ENCODE measurements around the gene NKD1. TPM values are rescaled to one million over a fixed set of nuclear protein-coding genes. Genes with fewer than 3 reads are reported as not detected.

NKD1 gene
- total and polyA plus RNA-seq, 2 donors (not counting 1 experiment from before 2014, with no cell fraction given): 0.16 to 1.9 TPM

DNA sequence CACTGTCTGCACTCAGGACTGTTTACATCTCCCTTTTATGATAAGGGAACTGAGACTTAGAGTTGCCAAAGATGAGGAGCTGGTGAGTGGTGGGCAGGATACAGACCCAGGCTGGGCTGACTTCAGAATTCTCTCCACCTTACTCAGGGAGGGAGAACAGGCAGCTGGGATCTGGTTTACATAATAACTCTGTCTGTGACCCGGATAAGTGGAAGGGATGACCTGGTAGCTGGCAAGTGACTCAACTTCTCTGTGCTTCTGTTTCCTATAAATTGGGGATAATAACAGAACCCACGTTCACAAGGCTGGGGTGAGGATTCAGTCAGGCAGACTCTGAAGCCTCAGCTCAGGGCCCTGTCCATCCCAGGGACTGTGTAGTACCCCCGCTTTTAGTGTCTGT, 130.3 kb downstream of the NKD1 start:
- peaks cover 0 to 11% (median 0%) of the 10 kb centered on the region in 3 donors for H3K9me3 ChIP-seq (ENCODE audit: control extremely low read depth in 1 of 3, control insufficient read depth in 2 of 3, insufficient read depth in 1 of 3, low read length in 2 of 3)
- Mint-ChIP-seq H3K9me3 (ENCODE audit: insufficient read depth) (peaks cover 2% of the 10 kb centered on the region), H3K4me3 (peak overlapping the region; percentile 36), H3K27ac (peak overlapping the region; percentile 43), H3K27me3 (no peaks in the 10 kb centered on the region), H3K4me1 (peaks cover 48% of the 10 kb centered on the region)
- peak overlapping the region; percentile 93 for H3K4me2 ChIP-seq (replicated peaks; ENCODE audit: low read depth, low read length, poor library complexity, severe bottlenecking)
- POLR2A ChIA-PET: interaction anchor here (0.6 to 1.3 kb wide), 2 partner anchors 64 to 122 kb away, joined by 3 to 5 read pairs; no protein-coding TSS in a partner anchor
- CTCF ChIA-PET: interaction anchor here (0.6 to 12.4 kb wide), 6 partner anchors 12 to 309 kb away, joined by 3 to 154 read pairs (median 7); partner anchors contain the start of gene BRD7
- H3K4me1 ChIP-seq (ENCODE audit: control insufficient read depth in 2 of 2, insufficient read depth in 2 of 2, low read length in 2 of 2): peaks cover 49 to 50% of the 10 kb centered on the region in 2 donors
- H3K27ac ChIP-seq (ENCODE audit: low read length in 2 of 2): peak overlapping the region in 1 of 2 donors; percentile 95
- H3K9ac ChIP-seq (ENCODE audit: low read length): no peak overlapping the region
- 89% methylated on average over 3 of the region's 3 CpGs for WGBS (ENCODE audit: insufficient coverage)
- intact Hi-C loops (cut with micrococcal nuclease): no loop called here
- peaks cover 55% of the 10 kb centered on the region for H3K79me2 ChIP-seq (ENCODE audit: control insufficient read depth, insufficient read depth, low read length)
- no peaks in the 10 kb centered on the region for H3K27me3 ChIP-seq (replicated peaks in 1 of 4; ENCODE audit: control extremely low read depth in 1 of 4, control insufficient read depth in 3 of 4, insufficient read depth in 4 of 4, low read length in 3 of 4)
- H3K36me3 ChIP-seq (replicated peaks in 1 of 2; ENCODE audit: control extremely low read depth in 1 of 2, control insufficient read depth in 1 of 2, extremely low read depth in 1 of 2, insufficient read depth in 2 of 2, low read length in 1 of 2): peaks cover 3 to 60% of the 10 kb centered on the region in 2 experiments
- H4K20me1 ChIP-seq (ENCODE audit: control insufficient read depth, insufficient read depth, low read length, poor library complexity, severe bottlenecking): peaks cover 20% of the 10 kb centered on the region
- TF ChIP-seq EZH2 (IDR thresholded peaks at IDR 0.05; ENCODE audit: borderline replicate concordance, insufficient read depth, low read depth, low read length, poor library complexity, severe bottlenecking): no peak
- TF ChIP-seq, protein P1, sequence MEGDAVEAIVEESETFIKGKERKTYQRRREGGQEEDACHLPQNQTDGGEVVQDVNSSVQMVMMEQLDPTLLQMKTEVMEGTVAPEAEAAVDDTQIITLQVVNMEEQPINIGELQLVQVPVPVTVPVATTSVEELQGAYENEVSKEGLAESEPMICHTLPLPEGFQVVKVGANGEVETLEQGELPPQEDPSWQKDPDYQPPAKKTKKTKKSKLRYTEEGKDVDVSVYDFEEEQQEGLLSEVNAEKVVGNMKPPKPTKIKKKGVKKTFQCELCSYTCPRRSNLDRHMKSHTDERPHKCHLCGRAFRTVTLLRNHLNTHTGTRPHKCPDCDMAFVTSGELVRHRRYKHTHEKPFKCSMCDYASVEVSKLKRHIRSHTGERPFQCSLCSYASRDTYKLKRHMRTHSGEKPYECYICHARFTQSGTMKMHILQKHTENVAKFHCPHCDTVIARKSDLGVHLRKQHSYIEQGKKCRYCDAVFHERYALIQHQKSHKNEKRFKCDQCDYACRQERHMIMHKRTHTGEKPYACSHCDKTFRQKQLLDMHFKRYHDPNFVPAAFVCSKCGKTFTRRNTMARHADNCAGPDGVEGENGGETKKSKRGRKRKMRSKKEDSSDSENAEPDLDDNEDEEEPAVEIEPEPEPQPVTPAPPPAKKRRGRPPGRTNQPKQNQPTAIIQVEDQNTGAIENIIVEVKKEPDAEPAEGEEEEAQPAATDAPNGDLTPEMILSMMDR (IDR thresholded peaks at IDR 0.05): no peak
- H2AFZ ChIP-seq (ENCODE audit: insufficient read depth, low read depth, low read length, poor library complexity, severe bottlenecking): no peak overlapping the region
- no peak overlapping the region for H3K4me3 ChIP-seq (ENCODE audit: control extremely low read depth in 1 of 5, extremely low read depth in 1 of 5, insufficient read depth in 1 of 5, low read depth in 2 of 5, low read length in 4 of 5)
- ATAC-seq (ENCODE audit: low read depth) (no peak), DNase-seq (no peak)

DNA sequence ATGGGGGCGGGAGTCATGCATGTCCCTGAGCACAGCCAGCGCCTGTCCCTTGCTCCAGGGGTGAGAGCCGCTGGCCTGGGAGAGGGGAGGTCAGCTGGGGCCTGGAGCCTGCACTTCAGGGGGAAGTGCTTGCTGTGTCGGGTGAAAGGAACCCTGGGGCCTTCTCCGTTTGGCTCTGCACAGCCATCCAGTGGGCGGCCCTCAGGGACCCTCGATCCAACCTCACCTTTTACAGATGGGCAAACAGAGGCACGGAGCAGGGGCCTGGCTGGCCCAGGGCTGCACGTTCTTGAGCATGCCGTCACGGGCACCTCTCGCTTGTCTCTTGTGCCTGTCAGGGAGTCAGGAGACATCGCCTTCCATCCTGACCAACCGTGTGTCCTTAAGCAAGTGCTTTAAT, 131.1 kb downstream of the NKD1 start:
- Histone ChIP-seq H3K27me3 (replicated peaks in 1 of 4; ENCODE audit: control extremely low read depth in 1 of 4, control insufficient read depth in 3 of 4, insufficient read depth in 4 of 4, low read length in 3 of 4) (no peaks in the 10 kb centered on the region), H3K4me3 (ENCODE audit: control extremely low read depth in 1 of 5, extremely low read depth in 1 of 5, insufficient read depth in 1 of 5, low read depth in 2 of 5, low read length in 4 of 5) (no peak overlapping the region), H2AFZ (ENCODE audit: insufficient read depth, low read depth, low read length, poor library complexity, severe bottlenecking) (no peak overlapping the region), H4K20me1 (ENCODE audit: control insufficient read depth, insufficient read depth, low read length, poor library complexity, severe bottlenecking) (peaks cover 20% of the 10 kb centered on the region), H3K9me3 (ENCODE audit: control extremely low read depth in 1 of 3, control insufficient read depth in 2 of 3, insufficient read depth in 1 of 3, low read length in 2 of 3) (peaks cover 0 to 3% (median 0%) of the 10 kb centered on the region in 3 donors), H3K36me3 (replicated peaks in 1 of 2; ENCODE audit: control extremely low read depth in 1 of 2, control insufficient read depth in 1 of 2, extremely low read depth in 1 of 2, insufficient read depth in 2 of 2, low read length in 1 of 2) (peaks cover 3 to 53% of the 10 kb centered on the region in 2 experiments), H3K4me2 (replicated peaks; ENCODE audit: low read depth, low read length, poor library complexity, severe bottlenecking) (peak overlapping the region; percentile 93), H3K27ac (ENCODE audit: low read length in 2 of 2) (peak overlapping the region in 1 of 2 donors; percentile 95), H3K4me1 (ENCODE audit: control insufficient read depth in 2 of 2, insufficient read depth in 2 of 2, low read length in 2 of 2) (peaks cover 56 to 57% of the 10 kb centered on the region in 2 donors), H3K9ac (ENCODE audit: low read length) (no peak overlapping the region), H3K79me2 (ENCODE audit: control insufficient read depth, insufficient read depth, low read length) (peaks cover 55% of the 10 kb centered on the region)
- intact Hi-C loops (cut with micrococcal nuclease): no loop called here
- DNase-seq (no peak), ATAC-seq (ENCODE audit: low read depth) (no peak)
- CTCF ChIA-PET: interaction anchor here (0.7 to 12.4 kb wide), 5 partner anchors 7 to 310 kb away, joined by 3 to 154 read pairs (median 22); partner anchors contain the start of gene BRD7
- H3K27ac Mint-ChIP-seq: peak overlapping the region; percentile 98
- no peaks in the 10 kb centered on the region for H3K27me3 Mint-ChIP-seq
- no peaks in the 10 kb centered on the region for H3K9me3 Mint-ChIP-seq (ENCODE audit: insufficient read depth)
- POLR2A ChIA-PET: interaction anchor here (1.3 kb wide), 1 partner anchor 64 kb away, joined by 3 read pairs; no protein-coding TSS in a partner anchor
- H3K4me3 Mint-ChIP-seq: peak overlapping the region; percentile 93
- peaks cover 56% of the 10 kb centered on the region for H3K4me1 Mint-ChIP-seq
- 95% methylated on average over 12 of the region's 14 CpGs for WGBS (ENCODE audit: insufficient coverage)
- TF ChIP-seq, protein P1 (IDR thresholded peaks at IDR 0.05): no peak
- no peak for TF ChIP-seq EZH2 (IDR thresholded peaks at IDR 0.05; ENCODE audit: borderline replicate concordance, insufficient read depth, low read depth, low read length, poor library complexity, severe bottlenecking)
